COLO668 (cell line): Measurements from ENCODE around the gene TPCN2.
"Not testable (repeated sequence)": the region's sequence is repeated elsewhere in the genome, so short reads cannot be mapped to it uniquely, and the experiment has no call there.

ENCODE experiments used
- DNase-seq: peaks from one replicate; lab custom pipeline; 2025; ENCODE audit not compliant: unreplicated experiment; lab: John Stamatoyannopoulos, UW

Gene TPCN2

DNA sequence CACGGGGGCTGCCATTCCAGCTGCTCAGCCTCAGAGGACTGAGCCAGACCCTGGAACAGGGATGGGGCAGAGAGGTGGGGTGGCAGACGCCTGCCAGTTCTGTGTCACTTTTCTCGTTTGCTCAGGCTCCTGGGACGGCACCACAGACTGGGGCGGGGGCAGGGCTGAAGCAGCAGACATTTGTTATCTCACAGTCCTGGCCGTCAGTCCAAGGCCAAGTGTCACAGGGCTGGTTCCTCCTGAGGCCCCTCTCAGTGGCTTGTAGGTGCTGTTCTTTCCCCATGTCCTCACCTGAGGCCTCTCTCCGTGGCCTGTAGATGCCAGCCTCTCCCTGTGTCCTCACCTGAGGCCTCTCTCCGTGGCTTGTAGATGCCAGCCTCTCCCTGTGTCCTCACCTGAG is 24.7 kb downstream of the TPCN2 start:
- DNase-seq = no peak

DNA sequence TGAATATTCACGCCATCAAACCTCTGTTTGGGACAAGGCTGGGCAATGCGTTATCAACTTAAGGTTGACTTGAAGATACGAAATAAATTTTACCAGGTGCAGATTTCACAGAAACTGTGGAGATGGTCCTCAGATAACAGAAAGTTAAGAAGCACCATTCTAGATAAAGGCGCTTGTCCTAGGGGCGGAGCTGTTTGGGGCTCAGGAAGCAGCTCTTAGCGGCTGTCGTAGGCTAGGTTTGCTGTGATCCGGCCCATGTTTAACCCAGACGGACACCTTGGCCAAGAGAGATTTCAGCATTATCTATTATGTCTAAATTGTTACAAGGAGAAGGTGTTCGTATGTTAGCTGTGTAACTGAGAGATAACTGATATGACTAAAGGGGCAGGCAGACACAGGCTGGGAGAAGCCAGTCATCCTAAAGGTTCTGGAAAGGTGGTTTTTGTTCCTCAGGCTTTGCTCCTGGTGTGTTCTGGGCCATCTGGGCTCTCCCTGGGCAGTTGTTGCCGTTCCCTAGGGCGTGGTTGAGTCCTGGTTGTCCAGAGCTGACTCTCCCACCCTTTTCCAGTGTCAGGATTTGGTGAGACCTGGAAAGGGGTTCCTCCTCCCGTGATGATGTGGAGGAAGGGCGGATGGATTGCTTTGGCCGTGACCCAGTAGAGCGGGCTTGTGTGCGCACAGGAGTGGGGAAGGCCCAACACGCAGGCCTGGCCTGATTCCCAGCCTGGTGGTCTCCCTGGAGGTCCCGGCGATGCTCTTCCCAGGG is 25.8 kb downstream of the TPCN2 start:
- DNase-seq = no peak

DNA sequence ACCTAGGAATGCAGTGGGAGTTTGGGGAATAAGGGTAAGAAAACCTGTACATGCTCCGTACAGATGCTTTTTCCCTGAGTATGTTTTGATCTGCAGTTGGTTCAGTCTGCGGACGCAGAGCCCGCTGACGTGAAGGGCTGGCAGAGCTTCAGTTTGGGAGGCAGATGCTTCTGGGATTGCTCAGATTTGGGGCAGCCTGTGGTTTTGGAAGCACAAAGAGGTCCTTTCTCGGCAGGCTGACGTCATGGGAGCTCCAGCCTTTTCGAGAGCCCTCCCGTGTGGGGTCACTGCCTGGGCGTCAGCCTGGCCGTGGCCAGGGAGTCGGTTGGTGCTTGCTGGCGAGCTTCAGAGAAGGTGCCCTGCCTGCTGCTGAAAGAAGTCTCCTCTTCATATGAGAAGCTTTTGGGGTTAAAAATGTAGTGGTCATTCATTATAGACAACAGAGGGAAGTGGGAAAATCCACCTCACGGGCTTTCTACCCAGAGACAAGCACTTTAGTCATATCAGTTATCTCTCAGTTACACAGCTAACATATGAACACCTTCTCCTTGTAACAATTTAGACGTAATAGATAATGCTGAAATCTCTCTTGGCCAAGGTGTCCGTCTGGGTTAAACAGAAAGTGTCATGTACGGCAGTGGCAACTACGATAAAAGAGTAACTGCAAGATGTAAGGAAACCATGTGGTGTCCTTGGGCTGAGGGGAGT is 26.8 kb downstream of the TPCN2 start:
- no peak for DNase-seq

DNA sequence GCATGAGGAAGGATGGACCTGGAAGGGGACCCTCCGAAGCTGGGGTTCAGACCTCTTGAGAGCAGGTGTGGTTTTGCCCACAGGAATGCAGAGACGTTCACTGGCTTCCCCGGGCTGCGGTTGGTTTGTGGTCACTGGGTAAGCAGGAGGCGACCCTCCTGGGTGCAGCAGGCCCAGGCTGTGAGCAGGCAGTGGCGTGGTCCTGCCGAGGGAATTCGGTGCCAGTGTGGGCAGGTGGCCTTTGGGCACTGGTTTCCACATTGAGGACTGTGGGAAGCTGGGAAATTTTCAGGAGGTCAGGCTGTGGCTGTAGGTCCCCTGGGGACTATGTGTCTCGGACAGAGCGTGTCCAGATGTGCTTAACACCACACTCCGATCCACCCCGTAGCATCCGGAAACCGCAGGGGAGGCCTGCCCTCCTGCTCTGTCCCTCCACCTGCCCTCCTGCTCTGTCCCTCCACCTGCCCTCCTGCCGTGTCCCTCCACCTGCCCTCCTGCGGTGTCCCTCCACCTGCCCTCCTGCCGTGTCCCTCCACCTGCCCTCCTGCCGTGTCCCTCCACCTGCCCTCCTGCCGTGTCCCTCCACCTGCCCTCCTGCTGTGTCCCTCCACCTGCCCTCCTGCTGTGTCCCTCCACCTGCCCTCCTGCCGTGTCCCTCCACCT is 27.5 kb downstream of the TPCN2 start:
- DNase-seq = no peak

DNA sequence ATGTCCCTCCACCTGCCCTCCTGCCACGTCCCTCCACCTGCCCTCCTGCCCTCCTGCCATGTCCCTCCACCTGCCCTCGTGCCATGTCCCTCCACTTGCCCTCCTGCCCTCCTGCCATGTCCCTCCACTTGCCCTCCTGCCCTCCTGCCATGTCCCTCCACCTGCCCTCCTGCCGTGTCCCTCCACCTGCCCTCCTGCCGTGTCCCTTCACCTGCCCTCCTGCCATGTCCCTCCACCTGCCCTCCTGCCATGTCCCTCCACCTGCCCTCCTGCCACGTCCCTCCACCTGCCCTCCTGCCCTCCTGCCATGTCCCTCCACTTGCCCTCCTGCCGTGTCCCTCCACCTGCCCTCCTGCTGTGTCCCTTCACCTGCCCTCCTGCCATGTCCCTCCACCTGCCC is 28.2 kb downstream of the TPCN2 start:
- DNase-seq = not testable (repeated sequence)

DNA sequence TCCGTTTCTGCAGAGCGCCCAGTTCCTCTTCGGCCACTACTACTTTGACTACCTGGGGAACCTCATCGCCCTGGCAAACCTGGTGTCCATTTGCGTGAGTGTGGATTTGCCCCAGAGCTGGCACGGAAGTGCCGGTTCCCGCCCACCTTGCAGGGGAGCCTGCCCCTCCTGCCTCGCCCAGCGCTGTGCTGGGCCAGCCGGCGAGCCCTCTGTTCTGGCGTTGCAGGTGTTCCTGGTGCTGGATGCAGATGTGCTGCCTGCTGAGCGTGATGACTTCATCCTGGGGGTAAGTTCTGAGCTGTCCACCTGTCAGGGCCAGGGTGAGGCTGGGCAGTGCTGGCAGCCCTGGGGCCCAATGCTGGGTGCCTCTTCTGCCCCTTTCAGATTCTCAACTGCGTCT is 29.8 kb downstream of the TPCN2 start:
- no peak for DNase-seq

DNA sequence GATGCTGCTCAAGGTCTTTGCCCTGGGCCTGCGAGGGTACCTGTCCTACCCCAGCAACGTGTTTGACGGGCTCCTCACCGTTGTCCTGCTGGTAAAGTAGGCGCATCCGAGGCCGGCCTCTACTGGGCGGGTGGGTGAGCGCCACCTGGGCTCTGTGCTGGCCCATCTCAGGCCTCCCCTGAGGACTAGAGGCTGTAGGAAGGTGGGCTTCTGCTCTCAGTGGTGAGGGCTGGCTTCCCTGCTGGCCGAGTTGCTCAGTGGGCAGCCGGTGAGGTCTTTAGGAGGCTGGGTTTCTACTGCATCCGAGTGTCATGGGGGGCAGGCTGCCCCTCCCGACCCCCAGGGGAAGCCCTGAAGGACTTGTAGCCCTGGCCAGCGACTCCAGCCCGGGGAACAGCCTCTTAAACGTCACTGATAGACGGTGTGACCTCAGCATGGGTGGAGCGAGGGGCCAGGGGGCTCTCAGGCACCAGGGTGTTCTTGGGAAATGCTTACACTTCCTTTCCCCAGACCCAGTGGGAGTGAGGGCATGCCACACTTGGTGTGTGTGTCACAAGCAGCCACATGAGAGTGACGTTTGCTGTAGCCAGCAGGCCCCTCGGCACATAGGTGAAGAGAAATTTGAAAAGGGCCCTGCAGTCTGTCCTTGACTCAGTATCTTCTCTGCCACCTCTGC is 30.3 kb downstream of the TPCN2 start:
- DNase-seq = no peak

DNA sequence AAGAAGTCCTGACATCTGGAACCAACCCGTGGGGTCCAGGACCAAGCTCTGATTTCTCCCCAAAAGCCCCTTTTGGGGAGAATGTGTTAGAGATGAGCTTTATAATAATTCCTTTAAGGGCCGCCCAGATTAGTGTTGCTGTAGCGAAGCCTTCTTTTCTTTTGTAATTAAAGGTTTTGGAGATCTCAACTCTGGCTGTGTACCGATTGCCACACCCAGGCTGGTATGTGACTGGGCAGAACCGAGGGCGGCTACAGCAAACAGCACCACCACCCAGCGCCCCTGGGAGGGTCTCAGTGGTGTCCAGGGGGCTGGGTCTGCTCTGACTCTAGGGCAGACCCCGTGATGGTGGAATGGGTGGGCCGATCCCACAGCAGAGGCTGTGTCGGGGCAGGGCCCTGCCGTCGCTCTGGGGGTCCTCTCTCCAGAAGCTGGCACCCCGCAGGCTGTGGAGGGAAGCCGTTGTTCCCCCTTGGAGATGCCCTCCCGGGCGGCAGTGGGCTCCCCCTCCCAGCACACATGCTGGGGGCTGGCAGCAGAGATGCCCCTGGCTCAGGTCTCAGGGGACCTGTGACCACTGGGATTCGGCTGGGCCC is 31.0 kb downstream of the TPCN2 start:
- no peak for DNase-seq

DNA sequence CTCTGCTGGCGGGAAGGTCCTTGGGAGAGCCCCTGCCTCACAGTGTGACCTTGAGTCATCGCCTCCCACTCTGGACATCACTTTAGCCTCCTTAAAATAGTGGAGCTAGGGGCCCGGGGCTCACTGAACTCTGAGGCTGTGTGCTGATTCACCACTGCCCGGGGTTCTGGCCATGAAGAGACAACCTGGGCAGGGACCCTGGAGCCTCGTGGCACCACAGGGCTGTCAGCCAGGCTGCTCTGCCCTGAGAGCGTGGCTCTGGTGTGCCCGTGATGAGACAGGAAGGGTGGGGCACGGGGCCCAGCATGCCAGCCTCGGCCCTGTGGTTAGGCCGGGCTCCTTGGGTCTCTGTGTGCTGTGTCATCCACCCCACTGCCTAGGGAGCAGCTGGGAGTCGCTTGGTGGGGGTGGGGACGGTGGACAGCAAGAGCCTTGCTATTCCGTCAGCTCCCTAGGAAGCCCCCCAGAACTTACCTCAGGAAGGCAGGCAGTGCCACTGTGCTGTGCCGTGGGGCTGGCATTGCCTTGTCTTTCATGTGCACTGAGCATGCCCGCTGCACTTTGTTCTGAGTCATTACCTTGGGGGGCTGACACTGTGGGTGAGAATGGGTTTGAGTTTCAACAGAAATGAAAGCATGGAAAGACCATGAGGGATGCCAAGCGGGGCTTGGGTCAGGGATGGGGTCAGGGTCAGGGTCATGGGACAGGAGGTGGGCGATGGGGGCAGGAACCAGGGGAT is 31.7 kb downstream of the TPCN2 start:
- DNase-seq = no peak

DNA sequence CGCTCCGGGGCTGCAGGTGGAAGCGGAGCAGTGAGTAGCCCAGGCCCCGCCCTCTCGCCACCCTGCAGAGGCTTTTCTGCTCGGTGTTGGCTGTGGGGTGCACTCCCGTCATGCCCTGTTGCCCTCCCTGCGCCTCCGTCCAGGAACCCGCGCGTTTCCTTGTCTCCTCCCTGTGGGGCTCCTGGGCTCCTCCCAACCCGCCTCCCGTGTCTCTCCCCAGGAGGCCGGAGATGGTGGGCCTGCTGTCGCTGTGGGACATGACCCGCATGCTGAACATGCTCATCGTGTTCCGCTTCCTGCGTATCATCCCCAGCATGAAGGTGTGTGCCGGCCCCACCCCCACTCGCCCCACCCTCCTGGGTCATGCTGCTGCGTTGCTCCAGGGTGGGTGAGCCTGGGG is 32.4 kb downstream of the TPCN2 start:
- DNase-seq = no peak

DNA sequence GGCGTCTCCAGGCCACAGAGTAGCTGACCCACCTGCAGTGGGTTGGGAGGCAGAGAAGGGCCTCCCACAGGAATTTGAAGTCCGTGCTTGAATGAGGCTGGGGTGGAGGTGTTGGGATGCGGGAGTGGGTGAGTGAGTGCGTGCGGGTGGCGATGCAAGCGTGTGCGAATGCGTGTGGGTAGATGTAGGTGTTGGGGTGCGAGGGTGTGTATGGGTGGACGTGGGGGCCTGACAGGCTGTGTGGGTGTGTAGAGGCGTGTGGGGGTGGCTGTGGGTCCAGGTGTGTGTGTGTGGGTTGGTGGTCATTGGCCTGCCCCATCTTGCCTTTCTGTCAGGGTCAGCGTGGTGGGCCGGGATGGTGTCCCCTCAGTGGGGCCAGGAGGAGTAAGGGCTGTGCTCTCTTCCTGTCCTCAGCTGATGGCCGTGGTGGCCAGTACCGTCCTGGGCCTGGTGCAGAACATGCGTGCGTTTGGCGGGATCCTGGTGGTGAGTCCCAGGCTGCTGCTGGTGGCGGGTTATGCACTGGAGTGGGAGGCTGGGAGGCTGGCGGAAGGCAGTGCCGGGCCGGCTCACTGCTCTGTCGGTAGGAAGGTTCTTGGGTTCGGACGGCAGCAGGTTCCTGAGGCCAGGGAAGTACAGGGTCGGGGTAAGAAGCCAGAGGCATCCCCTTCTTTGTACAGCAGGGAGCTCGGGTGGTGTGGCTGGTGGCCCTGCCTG is 35.0 kb downstream of the TPCN2 start:
- DNase-seq = no peak

DNA sequence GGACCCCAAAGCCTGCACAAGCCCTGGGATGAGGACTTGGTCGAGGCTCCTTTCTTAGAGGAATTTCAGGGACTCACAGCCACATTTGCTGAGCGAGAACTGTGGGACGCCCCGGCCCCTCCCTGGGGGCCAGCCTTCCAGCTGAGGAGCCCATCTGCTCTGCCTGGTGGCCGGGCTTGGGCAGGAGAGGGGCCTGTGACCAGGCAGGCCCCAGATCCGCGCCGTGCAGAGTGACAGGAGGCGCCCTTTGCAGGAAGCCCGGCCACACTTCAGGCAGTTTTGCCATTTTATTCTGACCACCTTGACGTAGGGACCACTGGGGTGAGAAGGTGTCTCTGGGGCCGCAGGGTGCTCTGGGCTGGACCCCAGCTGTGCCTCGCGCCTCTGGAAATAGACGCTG is 35.6 kb downstream of the TPCN2 start:
- DNase-seq = no peak

DNA sequence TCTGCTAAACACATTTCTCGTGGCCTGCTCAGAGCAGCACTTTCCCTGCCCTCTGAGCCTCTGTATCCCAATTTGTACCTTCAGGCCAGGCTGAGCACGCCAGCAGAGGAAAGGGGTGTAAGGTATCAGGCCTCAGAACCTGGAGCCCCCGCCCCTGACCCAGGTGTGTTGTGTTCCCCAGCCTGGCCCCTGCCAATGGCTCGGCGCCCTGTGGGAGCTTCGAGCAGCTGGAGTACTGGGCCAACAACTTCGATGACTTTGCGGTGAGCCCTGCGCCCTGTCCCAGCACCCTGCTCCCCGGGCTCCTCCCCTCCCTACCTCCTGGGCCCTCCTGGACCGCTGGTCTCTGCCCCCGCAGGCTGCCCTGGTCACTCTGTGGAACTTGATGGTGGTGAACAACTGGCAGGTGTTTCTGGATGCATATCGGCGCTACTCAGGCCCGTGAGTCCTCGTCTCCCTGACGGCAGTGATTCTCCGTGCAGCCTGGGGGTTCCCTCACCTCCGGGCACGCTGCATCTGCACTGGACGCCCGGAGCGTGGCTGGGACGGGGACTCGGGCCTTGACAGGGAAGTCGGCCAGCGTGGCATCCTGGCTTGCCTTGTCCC is 36.9 kb downstream of the TPCN2 start:
- no peak for DNase-seq

DNA sequence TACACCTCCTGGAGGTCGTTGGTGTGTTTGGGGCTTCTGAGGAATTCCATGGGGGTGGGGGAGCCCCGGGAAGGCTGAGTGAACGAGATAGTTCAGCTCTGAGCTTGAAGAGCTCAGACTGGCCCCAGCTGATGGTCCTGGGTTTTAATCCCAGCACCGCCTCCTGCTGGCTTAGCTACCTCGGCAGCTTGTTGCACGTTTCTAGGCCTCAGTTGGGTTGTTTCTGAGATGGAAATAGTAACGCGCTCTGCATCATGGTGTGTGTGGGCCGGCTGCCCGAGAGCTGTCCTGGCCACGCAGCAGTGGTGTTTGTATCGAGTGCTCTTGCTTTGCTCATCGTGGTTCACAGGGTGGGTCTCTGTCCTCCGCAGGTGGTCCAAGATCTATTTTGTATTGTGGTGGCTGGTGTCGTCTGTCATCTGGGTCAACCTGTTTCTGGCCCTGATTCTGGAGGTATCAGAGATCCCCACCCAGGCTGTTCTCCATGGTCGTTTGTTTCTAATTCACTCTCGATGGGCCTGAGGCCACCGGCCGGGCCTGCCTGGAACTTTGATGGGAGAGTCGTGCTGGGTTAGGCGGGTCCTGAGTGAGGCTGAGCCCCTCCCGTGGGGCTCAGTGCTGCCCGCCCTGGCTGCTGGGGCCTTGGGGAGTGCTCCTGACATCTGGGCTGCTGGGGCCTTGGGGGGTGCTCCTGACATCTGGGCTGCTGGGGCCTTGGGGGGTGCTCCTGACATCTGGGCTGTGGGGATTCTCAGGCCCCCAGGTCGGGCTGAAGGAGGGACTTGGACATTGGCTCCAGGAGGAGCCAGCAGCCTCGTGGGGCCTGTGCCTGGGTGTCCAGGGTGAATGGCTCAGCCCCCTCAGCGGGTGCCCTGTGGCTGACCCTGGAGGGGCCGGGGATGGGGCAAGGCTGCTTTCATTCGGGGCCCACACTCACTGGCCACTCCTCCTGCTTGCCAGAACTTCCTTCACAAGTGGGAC is 37.7 kb downstream of the TPCN2 start:
- no peak for DNase-seq

DNA sequence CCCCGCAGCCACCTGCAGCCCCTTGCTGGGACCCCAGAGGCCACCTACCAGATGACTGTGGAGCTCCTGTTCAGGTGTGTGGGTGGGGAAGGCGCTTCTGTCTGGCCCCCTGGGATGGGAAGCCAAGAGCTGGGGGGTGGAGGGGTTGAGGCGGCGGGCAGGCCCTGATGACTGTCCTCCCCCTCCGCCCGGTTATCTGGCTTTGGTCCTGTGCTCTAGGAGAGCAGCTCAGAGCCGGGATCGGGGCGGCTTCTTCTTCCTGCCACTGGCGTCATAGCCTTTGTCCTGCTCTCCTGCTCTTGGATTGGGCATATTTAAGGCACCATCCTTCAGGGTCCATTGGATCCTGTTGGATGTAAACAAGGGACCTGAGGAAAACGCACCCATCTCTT is 38.4 kb downstream of the TPCN2 start:
- no peak for DNase-seq

DNA sequence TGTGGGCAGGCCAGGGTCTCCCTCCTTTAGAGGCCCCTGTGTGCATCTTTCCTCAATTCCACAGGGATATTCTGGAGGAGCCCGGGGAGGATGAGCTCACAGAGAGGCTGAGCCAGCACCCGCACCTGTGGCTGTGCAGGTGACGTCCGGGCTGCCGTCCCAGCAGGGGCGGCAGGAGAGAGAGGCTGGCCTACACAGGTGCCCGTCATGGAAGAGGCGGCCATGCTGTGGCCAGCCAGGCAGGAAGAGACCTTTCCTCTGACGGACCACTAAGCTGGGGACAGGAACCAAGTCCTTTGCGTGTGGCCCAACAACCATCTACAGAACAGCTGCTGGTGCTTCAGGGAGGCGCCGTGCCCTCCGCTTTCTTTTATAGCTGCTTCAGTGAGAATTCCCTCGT is 39.1 kb downstream of the TPCN2 start:
- DNase-seq = no peak

DNA sequence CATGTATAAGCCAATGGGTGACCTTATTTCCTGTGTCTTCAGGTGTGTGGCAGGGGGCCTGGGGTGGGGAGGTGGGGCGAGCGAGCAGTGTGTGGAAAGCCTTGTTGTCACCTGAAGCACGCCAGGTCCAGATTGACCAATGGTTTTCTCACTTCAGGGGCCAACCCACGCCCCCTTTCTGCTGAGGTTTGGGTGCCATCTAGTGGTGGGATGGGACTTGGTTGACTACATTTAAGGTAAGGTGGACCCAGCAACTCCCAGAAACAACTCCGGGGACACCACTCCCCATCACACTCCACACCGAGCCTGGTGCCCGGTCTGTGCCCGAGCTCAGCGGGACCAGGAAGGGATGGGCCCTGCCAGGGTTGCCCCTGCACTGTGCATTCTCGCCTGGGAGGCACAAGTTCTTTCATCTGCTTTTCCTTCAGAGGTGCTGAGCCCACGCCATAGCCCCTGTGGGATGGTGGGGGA is 40.0 kb downstream of the TPCN2 start:
- peak; percentile 50 for DNase-seq

DNA sequence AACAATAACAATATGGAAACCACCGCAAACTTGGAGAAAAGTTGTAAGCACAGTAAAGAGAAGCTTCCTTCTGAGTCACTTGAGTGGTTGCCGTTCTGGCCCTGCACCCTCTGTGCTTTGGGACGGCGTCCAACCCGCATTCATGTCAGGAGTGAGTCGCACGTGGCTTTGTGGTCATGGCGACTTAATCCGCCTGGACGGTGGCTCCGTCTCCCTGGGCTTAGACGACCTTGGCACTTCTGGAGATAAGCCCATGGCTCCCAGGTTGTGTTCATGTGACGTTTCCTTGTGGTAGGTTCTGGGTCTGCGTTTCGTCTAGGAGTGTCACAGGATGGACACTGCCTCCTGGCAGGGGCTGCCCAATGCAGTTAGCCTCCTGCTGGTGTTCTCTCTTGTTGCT is 40.5 kb downstream of the TPCN2 start:
- DNase-seq = no peak
